Activated CD8-positive, alpha-beta memory T cell treated with anti-CD3 and anti-CD28 coated beads, Interleukin-2, amount 10 ng/mL, durations not matched to agents 7 days and 5 days (primary cell): ENCODE measurements around the gene SMIM30. TPM values are rescaled to one million over a fixed set of nuclear protein-coding genes. Genes with fewer than 3 reads are reported as not detected.
A peak's percentile ranks its signal among the peaks of the same experiment; 100 is the strongest.
"Not testable (repeated sequence)": the region's sequence is repeated elsewhere in the genome, so short reads cannot be mapped to it uniquely, and the experiment has no call there.

ENCODE experiments used
- ATAC-seq: fragments of 150-1000 bp; cut with Tn5 transposase; one replicate; pipeline ENCODE4 v1.10.0; 2021; ENCODE audit warnings: moderate library complexity
- CTCF ChIA-PET: fragments of 350-600 bp; sonication (Branson Sonifier 250); formaldehyde crosslinking; loops from one replicate; lab custom pipeline; 2021; ENCODE audit warnings: antibody characterized with exemption; lab: Charles Lee
- DNase-seq: peaks from one replicate; pipeline ENCODE4 v3.0.0-alpha.2; 2020
- H3K27ac Mint-ChIP-seq: one replicate; pipeline ENCODE4 v1.8.0; 2021; ENCODE audit warnings: mild to moderate bottlenecking, mixed read lengths
- H3K27me3 Mint-ChIP-seq: one replicate; pipeline ENCODE4 v1.8.0; 2021; ENCODE audit warnings: mixed read lengths
- H3K36me3 Mint-ChIP-seq: one replicate; pipeline ENCODE4 v1.8.0; 2021; ENCODE audit warnings: mild to moderate bottlenecking, mixed read lengths
- H3K4me1 Mint-ChIP-seq: one replicate; pipeline ENCODE4 v1.8.0; 2021; ENCODE audit warnings: mixed read lengths
- H3K4me3 Mint-ChIP-seq: one replicate; pipeline ENCODE4 v1.8.0; 2021; ENCODE audit warnings: mild to moderate bottlenecking, moderate library complexity, mixed read lengths
- H3K9me3 Mint-ChIP-seq: one replicate; pipeline ENCODE4 v1.8.0; 2022; ENCODE audit warnings: low read depth, mixed read lengths
- total RNA-seq, 2 experiments: library from RNA; stranded (reverse); gene quantifications; one replicate each; pipeline ENCODE4 v1.2.3, GENCODE V29; 2021

The SMIM30 gene
- total RNA-seq, 2 experiments from 2014 or later = 25.5 to 38.1 TPM

- H3K9me3 Mint-ChIP-seq = peaks cover 2% of the 10 kb centered on the region
- no peaks in the 10 kb centered on the region for H3K36me3 Mint-ChIP-seq
- H3K4me1 Mint-ChIP-seq = no peaks in the 10 kb centered on the region
- H3K27me3 Mint-ChIP-seq = peaks cover 2% of the 10 kb centered on the region
- CTCF ChIA-PET = no interaction called here
- DNase-seq (no peak), ATAC-seq (no peak)
- H3K4me3 Mint-ChIP-seq = no peak overlapping the region
- H3K27ac Mint-ChIP-seq = no peak overlapping the region
Measured at GRCh38 chr7:113134025-113134424, 15.7 kb upstream of the SMIM30 start.

GRCh38 chr7:113131367-113131766 is 13.0 kb upstream of the SMIM30 start:
- H3K27ac Mint-ChIP-seq = no peak overlapping the region
- DNase-seq = no peak
- no peak overlapping the region for H3K4me3 Mint-ChIP-seq
- H3K27me3 Mint-ChIP-seq = peaks cover 2% of the 10 kb centered on the region
- no peaks in the 10 kb centered on the region for H3K4me1 Mint-ChIP-seq
- no peaks in the 10 kb centered on the region for H3K36me3 Mint-ChIP-seq
- ATAC-seq = no peak
- no peaks in the 10 kb centered on the region for H3K9me3 Mint-ChIP-seq
- CTCF ChIA-PET = interaction anchor here (1.3 kb wide), 2 partner anchors 11 to 291 kb away, joined by 3 read pairs; no protein-coding TSS in a partner anchor

- CTCF ChIA-PET = no interaction called here
- H3K27ac Mint-ChIP-seq = no peak overlapping the region
Measured at GRCh38 chr7:113128031-113128430, 9.7 kb upstream of the SMIM30 start.

GRCh38 chr7:113125728-113126127 is 7.4 kb upstream of the SMIM30 start:
- Mint-ChIP-seq H3K36me3 (peaks cover 3% of the 10 kb centered on the region), H3K27me3 (no peaks in the 10 kb centered on the region), H3K9me3 (peaks cover 2% of the 10 kb centered on the region), H3K4me3 (no peak overlapping the region), H3K27ac (no peak overlapping the region), H3K4me1 (peaks cover 11% of the 10 kb centered on the region)
- DNase-seq = no peak
- no peak for ATAC-seq
- CTCF ChIA-PET = interaction anchor here (1.2 kb wide), 1 partner anchor 34 kb away, joined by 5 read pairs; no protein-coding TSS in a partner anchor

More at GRCh38 chr7:113128031-113128430, 9.7 kb upstream of the SMIM30 start:
- Mint-ChIP-seq H3K4me3 (no peak overlapping the region), H3K4me1 (peaks cover 1% of the 10 kb centered on the region), H3K27me3 (no peaks in the 10 kb centered on the region), H3K36me3 (peaks cover under 1% of the 10 kb centered on the region), H3K9me3 (peaks cover 2% of the 10 kb centered on the region)
- DNase-seq (no peak), ATAC-seq (no peak)

DNA sequence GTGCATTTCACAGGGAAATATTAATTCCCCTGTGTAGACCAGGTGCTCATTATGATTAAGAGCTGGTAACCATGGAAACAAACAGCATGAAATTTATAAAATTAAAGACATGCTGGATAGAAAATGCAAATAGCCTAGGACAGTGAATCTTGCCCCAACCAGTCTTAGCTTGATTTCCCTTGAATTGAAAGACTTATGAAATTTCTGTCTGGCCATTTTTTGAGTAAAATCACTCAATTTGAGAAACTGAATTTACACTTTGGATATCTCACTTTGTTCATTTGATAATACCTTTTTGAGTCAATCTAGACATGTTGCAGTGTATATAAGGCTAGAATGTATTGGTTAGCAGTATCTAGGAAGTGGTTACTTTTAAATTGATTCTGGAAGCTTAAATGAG is 4.4 kb upstream of the SMIM30 start:
- H3K36me3 Mint-ChIP-seq = peaks cover 3% of the 10 kb centered on the region
- H3K27ac Mint-ChIP-seq = peak overlapping the region; percentile 34
- CTCF ChIA-PET = no interaction called here
- ATAC-seq (no peak), DNase-seq (no peak)
- peak overlapping the region; percentile 22 for H3K4me3 Mint-ChIP-seq
- peaks cover 23% of the 10 kb centered on the region for H3K4me1 Mint-ChIP-seq
- no peaks in the 10 kb centered on the region for H3K27me3 Mint-ChIP-seq
- H3K9me3 Mint-ChIP-seq = peaks cover 2% of the 10 kb centered on the region

DNA sequence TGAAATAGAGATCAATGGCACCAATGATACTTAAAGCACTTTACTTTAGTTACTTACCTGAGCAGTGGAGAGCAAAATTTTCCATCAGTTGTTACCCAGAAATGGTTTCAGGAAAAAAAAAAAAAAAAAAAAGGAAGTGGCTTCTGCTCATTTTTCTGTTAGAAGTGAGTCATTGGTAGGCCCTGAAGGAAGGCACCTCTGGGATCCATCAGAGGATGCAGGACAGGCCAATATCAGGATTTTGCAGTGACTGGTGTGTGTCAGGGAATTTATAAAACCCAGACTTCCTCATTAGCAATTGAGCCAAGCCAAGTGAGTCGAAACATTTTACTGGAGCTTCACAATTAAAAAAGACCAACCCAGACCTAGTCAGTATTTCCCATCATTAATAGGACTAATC is 2.3 kb upstream of the SMIM30 start:
- CTCF ChIA-PET = interaction anchor here (1.2 kb wide), 1 partner anchor 10 kb away, joined by 3 read pairs; no protein-coding TSS in a partner anchor
- Mint-ChIP-seq H3K27me3 (no peaks in the 10 kb centered on the region), H3K4me1 (peaks cover 30% of the 10 kb centered on the region), H3K9me3 (peaks cover 2% of the 10 kb centered on the region), H3K36me3 (peaks cover 10% of the 10 kb centered on the region), H3K27ac (no peak overlapping the region), H3K4me3 (no peak overlapping the region)
- no peak for ATAC-seq
- no peak for DNase-seq

- CTCF ChIA-PET = no interaction called here
- DNase-seq (no peak), ATAC-seq (no peak)
- H3K4me1 Mint-ChIP-seq = peaks cover 33% of the 10 kb centered on the region
- H3K4me3 Mint-ChIP-seq = no peak overlapping the region
- H3K27me3 Mint-ChIP-seq = no peaks in the 10 kb centered on the region
- no peak overlapping the region for H3K27ac Mint-ChIP-seq
- peaks cover 2% of the 10 kb centered on the region for H3K9me3 Mint-ChIP-seq
- H3K36me3 Mint-ChIP-seq = peaks cover 16% of the 10 kb centered on the region
Measured at GRCh38 chr7:113119429-113119828, 1.1 kb upstream of the SMIM30 start.

DNA sequence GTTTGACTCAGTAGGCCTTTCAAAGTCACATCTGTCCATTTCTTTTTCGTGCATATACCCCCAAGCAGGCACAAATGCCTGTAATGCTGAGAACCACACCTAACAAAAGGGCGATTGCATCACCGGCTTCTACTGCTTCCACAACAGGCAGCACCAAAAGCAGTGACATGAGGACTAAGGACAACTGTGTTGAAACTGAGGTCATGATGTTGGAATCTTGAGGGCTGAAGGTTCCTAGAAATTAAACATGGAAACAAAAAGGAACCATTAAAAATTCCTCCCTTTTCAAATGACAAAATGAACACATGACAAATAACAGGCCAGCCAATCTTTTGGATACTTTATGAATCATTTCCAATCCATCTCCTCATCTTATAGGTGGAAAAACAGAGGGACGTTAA is 980 bp downstream of the SMIM30 start:
- H3K27me3 Mint-ChIP-seq, ATAC-seq, H3K9me3 Mint-ChIP-seq, CTCF ChIA-PET, DNase-seq: not testable (repeated sequence)
- Mint-ChIP-seq H3K4me3 (peak overlapping the region; percentile 85), H3K4me1 (peaks cover 37% of the 10 kb centered on the region), H3K36me3 (peaks cover 20% of the 10 kb centered on the region), H3K27ac (peak overlapping the region; percentile 64)

- H3K4me3 Mint-ChIP-seq = no peak overlapping the region
- DNase-seq (no peak), ATAC-seq (no peak)
- H3K9me3 Mint-ChIP-seq = no peaks in the 10 kb centered on the region
- H3K36me3 Mint-ChIP-seq = peaks cover 21% of the 10 kb centered on the region
- CTCF ChIA-PET = no interaction called here
- H3K27ac Mint-ChIP-seq = no peak overlapping the region
- H3K4me1 Mint-ChIP-seq = peaks cover 21% of the 10 kb centered on the region
- no peaks in the 10 kb centered on the region for H3K27me3 Mint-ChIP-seq
Measured at GRCh38 chr7:113113912-113114311, 4.4 kb downstream of the SMIM30 start.

- no peak overlapping the region for H3K27ac Mint-ChIP-seq
- no peaks in the 10 kb centered on the region for H3K9me3 Mint-ChIP-seq
- CTCF ChIA-PET = no interaction called here
- H3K36me3 Mint-ChIP-seq = peaks cover 11% of the 10 kb centered on the region
- H3K4me1 Mint-ChIP-seq = peaks cover 11% of the 10 kb centered on the region
- H3K27me3 Mint-ChIP-seq = no peaks in the 10 kb centered on the region
- DNase-seq (no peak), ATAC-seq (no peak)
- H3K4me3 Mint-ChIP-seq = no peak overlapping the region
Measured at GRCh38 chr7:113109718-113110117, 8.6 kb downstream of the SMIM30 start.

DNA sequence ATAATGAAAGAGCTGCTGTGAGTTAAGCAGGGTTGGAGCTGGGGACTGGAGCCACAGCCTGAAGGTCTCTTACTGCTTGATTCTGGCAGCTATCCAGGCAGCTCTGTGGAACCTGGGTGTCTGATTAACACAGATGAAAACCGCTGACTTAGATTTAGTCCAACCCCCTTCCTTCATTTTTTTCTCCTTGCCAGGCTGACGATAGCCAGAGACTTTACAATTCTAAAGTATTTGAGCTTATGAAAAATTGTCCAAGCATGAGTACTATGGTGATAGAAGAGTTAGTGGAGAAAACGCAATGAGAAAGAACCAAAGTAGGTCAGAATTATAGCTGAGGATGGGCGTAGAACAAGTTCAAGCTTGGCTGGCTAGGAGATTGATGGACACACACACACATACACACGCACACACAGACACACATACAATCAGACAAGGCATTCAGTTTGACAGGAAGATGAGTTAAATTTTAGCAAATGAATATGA is 18.2 kb downstream of the SMIM30 start:
- Mint-ChIP-seq H3K4me3 (no peak overlapping the region), H3K36me3 (no peaks in the 10 kb centered on the region), H3K9me3 (no peaks in the 10 kb centered on the region), H3K4me1 (no peaks in the 10 kb centered on the region), H3K27ac (no peak overlapping the region), H3K27me3 (peaks cover 15% of the 10 kb centered on the region)
- ATAC-seq (no peak), DNase-seq (no peak)
- CTCF ChIA-PET = no interaction called here

DNA sequence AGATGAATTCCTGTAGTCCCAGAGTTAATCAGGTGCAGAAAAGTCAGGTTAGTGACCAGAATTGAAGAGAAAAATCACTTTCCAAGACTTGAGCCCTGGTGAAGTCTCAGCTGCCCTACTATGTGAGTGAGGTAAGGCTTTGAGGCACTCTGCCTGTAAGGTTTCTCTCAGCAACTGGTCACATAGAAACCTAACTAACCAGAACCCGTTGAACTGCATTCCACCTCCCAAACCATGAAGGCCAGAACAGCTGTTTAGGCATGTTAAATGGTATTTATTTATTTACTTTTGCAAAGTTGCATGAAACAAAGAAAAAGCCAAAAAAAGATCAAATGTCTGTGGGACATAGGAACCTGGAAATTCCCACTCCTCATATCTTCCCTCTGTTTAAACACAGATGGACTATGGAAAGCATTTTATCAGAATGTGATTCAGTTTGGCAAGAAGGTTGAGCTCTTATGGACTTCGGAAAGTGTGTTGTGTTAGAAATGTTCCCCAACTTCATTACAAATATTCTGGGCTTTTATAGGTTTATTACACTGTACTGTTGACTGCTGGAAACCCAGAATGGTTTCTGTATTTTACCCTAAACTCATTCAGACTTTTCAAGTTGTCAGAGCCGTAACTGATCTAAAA is 19.0 kb downstream of the SMIM30 start:
- Mint-ChIP-seq H3K27ac (no peak overlapping the region), H3K4me3 (no peak overlapping the region), H3K9me3 (no peaks in the 10 kb centered on the region), H3K27me3 (peaks cover 19% of the 10 kb centered on the region), H3K36me3 (no peaks in the 10 kb centered on the region), H3K4me1 (no peaks in the 10 kb centered on the region)
- DNase-seq (no peak), ATAC-seq (no peak)
- CTCF ChIA-PET = no interaction called here

DNA sequence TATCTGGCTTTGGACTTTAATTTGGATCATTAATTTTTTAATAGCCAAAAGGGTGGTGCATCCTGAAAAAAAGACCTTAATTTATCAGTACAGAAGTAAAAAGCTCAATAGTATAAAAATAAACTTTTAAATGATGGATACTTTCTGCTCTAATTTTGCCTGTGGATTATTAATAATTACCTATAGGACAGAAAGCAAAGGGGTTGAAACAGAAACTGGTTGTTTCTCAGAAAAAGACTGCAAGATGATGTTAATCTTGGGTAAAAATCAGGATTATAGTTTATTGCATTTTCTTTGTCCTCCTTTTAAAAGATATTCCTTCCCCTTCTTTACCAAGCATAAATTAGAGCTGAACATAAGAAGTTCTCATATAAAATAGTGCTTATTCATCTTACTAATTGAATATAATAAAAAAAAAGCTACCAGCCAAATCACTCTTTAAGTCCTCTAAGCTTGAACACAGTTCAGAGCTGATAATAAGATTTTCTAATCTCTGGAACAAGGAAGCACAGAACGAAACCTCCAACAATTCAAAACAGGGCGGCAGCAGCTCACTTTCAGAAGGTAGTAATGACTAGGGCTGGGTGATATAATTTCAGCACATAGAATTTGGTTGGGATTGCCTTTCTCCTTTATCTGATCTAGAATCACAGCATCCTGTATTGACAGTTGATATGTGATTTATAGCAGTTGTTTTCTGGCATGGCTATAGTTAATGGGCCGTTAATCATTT is 23.7 kb downstream of the SMIM30 start:
- DNase-seq = no peak
- H3K9me3 Mint-ChIP-seq = no peaks in the 10 kb centered on the region
- H3K4me1 Mint-ChIP-seq = no peaks in the 10 kb centered on the region
- no peak for ATAC-seq
- no peak overlapping the region for H3K27ac Mint-ChIP-seq
- no peaks in the 10 kb centered on the region for H3K36me3 Mint-ChIP-seq
- CTCF ChIA-PET = interaction anchor here (0.6 to 0.9 kb wide), 2 partner anchors 10 to 328 kb away, joined by 4 read pairs; no protein-coding TSS in a partner anchor
- H3K4me3 Mint-ChIP-seq = no peak overlapping the region
- peaks cover 28% of the 10 kb centered on the region for H3K27me3 Mint-ChIP-seq

DNA sequence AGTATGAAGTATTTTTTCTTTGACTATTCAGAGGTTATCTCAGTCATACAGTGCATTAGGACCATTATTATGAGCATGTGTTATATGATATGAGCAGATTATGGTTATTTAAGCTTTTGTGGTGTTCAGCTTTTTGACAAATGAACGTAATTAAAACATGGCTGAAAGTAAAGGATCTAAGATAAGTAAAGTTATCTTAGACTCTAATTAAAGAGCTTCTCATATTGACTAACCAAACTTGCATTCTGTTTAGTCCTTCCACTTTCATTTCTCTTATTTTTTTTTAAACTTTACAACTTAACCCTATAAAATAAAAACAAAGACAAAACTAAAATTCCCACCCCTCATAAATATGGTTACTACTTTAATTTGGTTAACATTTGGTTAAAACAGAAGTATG is 24.8 kb downstream of the SMIM30 start:
- CTCF ChIA-PET = no interaction called here
- Mint-ChIP-seq H3K4me1 (no peaks in the 10 kb centered on the region), H3K9me3 (no peaks in the 10 kb centered on the region), H3K27me3 (peaks cover 28% of the 10 kb centered on the region), H3K36me3 (no peaks in the 10 kb centered on the region), H3K4me3 (no peak overlapping the region), H3K27ac (no peak overlapping the region)
- ATAC-seq (no peak), DNase-seq (no peak)
